Naive thymus-derived CD4-positive, alpha-beta T cell (primary cell): ENCODE measurements around the gene OR14A2. TPM values are rescaled to one million over a fixed set of nuclear protein-coding genes. Genes with fewer than 3 reads are reported as not detected.
A peak's percentile ranks its signal among the peaks of the same experiment; 100 is the strongest.
"Not testable (repeated sequence)": the region's sequence is repeated elsewhere in the genome, so short reads cannot be mapped to it uniquely, and the experiment has no call there.

ENCODE experiments used
- ATAC-seq: fragments of 150-1000 bp; cut with Tn5 transposase; 2 replicates; pipeline ENCODE4 v1.10.0; 2021; ENCODE audit warnings: mild to moderate bottlenecking, moderate library complexity
- CTCF ChIA-PET: fragments of 350-600 bp; sonication (Branson Sonifier 250); formaldehyde crosslinking; loops from one replicate; lab custom pipeline; 2021; ENCODE audit warnings: antibody characterized with exemption; lab: Charles Lee
- POLR2A ChIA-PET: fragments of 350-600 bp; sonication (Branson Sonifier 250); formaldehyde crosslinking; loops from one replicate; lab custom pipeline; 2021; ENCODE audit warnings: antibody characterized with exemption, inconsistent platforms; lab: Charles Lee
- DNase-seq, 9 donors: peaks; one replicate each; pipeline versions ENCODE4 v3.0.0 to v3.0.0-alpha.2; 2020 to 2022; ENCODE audit warnings: mixed read lengths in 1 of 9
- H3K27ac ChIP-seq: one replicate; pipeline ENCODE4 v1.7.0; 2013; ENCODE audit warnings: mild to moderate bottlenecking, low read depth, low read length, moderate library complexity
- H3K27me3 ChIP-seq, 2 donors: one replicate each; pipeline ENCODE4 v1.7.0; 2013; ENCODE audit warnings: low read length in 2 of 2, mild to moderate bottlenecking in 2 of 2, moderate library complexity in 2 of 2; ENCODE audit not compliant: control insufficient read depth in 2 of 2, insufficient read depth in 2 of 2
- H3K36me3 ChIP-seq, 3 experiments: 1 replicate in 2 of 3; 2 replicates in 1 of 3; pipeline ENCODE4 v1.7.0; 2013; ENCODE audit warnings: low read length in 3 of 3, mild to moderate bottlenecking in 3 of 3, moderate library complexity in 1 of 3; ENCODE audit not compliant: insufficient read depth in 3 of 3, control insufficient read depth in 2 of 3
- H3K4me1 ChIP-seq, 2 donors: one replicate each; pipeline ENCODE4 v1.7.0; 2013; ENCODE audit warnings: low read length in 2 of 2, mild to moderate bottlenecking in 2 of 2, moderate library complexity in 1 of 2; ENCODE audit not compliant: control insufficient read depth in 2 of 2, insufficient read depth in 2 of 2
- H3K4me3 ChIP-seq: 2 replicates; pipeline ENCODE4 v1.7.0; 2013; ENCODE audit warnings: mild to moderate bottlenecking, low read length
- H3K9me3 ChIP-seq, 3 experiments: 1 replicate in 2 of 3; 2 replicates in 1 of 3; pipeline ENCODE4 v1.7.0; 2013; ENCODE audit warnings: low read length in 3 of 3; ENCODE audit not compliant: control insufficient read depth in 2 of 3
- H3K27ac Mint-ChIP-seq, 9 donors: one replicate each; pipeline ENCODE4 v1.8.0; 2020 to 2022; ENCODE audit warnings: mixed read lengths in 9 of 9, mild to moderate bottlenecking in 8 of 9, moderate library complexity in 5 of 9, inconsistent platforms in 2 of 9
- H3K27me3 Mint-ChIP-seq, 5 donors: one replicate each; pipeline ENCODE4 v1.8.0; 2021 to 2022; ENCODE audit warnings: mixed read lengths in 5 of 5, mild to moderate bottlenecking in 1 of 5
- H3K36me3 Mint-ChIP-seq, 5 donors: one replicate each; pipeline ENCODE4 v1.8.0; 2020 to 2022; ENCODE audit warnings: mixed read lengths in 5 of 5, mild to moderate bottlenecking in 3 of 5, inconsistent platforms in 1 of 5
- H3K4me1 Mint-ChIP-seq, 7 donors: one replicate each; pipeline ENCODE4 v1.8.0; 2020 to 2022; ENCODE audit warnings: mixed read lengths in 7 of 7, mild to moderate bottlenecking in 3 of 7, inconsistent platforms in 1 of 7
- H3K4me3 Mint-ChIP-seq, 10 donors: one replicate each; pipeline ENCODE4 v1.8.0; 2020 to 2022; ENCODE audit warnings: mild to moderate bottlenecking in 10 of 10, mixed read lengths in 10 of 10, moderate library complexity in 6 of 10, inconsistent platforms in 2 of 10
- H3K9me3 Mint-ChIP-seq, 11 donors: one replicate each; pipeline ENCODE4 v1.8.0; 2020 to 2022; ENCODE audit warnings: mixed read lengths in 11 of 11, mild to moderate bottlenecking in 4 of 11, inconsistent platforms in 1 of 11, moderate library complexity in 1 of 11
- intact Hi-C, 2 donors: fragments of 100-400 bp; cut with micrococcal nuclease; formaldehyde crosslinking; loops; one replicate each; pipeline ENCODE4 v1.15.1; 2023
- polyA plus RNA-seq, 2 donors: library from polyadenylated mRNA; unstranded; fragments of 300-500 nt; fragmentation: Illumina TruSeq; gene quantifications; one replicate each; pipeline ENCODE4 v1.2.3, GENCODE V29; 2021
- total RNA-seq, 6 experiments: library from RNA in 5 of 6; stranded (reverse) in 5 of 6; gene quantifications; 1 replicate in 5 of 6; 2 replicates in 1 of 6; pipeline ENCODE4 v1.2.3 and lab custom pipeline; 2021 to 2026

The OR14A2 gene
- total and polyA plus RNA-seq, 7 experiments from 2014 or later = not detected

- CTCF ChIA-PET = no interaction called here
Observed at GRCh38 chr1:247713753-247714152, 34.2 kb downstream of the OR14A2 start.

GRCh38 chr1:247710681-247711080 is 37.3 kb downstream of the OR14A2 start:
- H3K27me3 Mint-ChIP-seq, H3K4me1 ChIP-seq, H3K27ac ChIP-seq, CTCF ChIA-PET, ATAC-seq, POLR2A ChIA-PET, H3K4me3 Mint-ChIP-seq, H3K36me3 Mint-ChIP-seq, H3K27me3 ChIP-seq, H3K27ac Mint-ChIP-seq, H3K9me3 Mint-ChIP-seq, intact Hi-C loops, H3K4me3 ChIP-seq, H3K36me3 ChIP-seq, H3K4me1 Mint-ChIP-seq, H3K9me3 ChIP-seq, DNase-seq: not testable (repeated sequence)

More at GRCh38 chr1:247713753-247714152, 34.2 kb downstream of the OR14A2 start:
- no peaks in the 10 kb centered on the region for H3K36me3 Mint-ChIP-seq
- Histone ChIP-seq H3K9me3 (no peaks in the 10 kb centered on the region), H3K36me3 (no peaks in the 10 kb centered on the region), H3K27ac (no peak overlapping the region), H3K4me3 (no peak overlapping the region), H3K27me3 (no peaks in the 10 kb centered on the region), H3K4me1 (no peaks in the 10 kb centered on the region)
- POLR2A ChIA-PET = no interaction called here
- H3K27ac Mint-ChIP-seq = no peak overlapping the region
- no peaks in the 10 kb centered on the region for H3K4me1 Mint-ChIP-seq
- H3K9me3 Mint-ChIP-seq = peaks cover 0 to 5% (median 0%) of the 10 kb centered on the region in 11 donors
- no peak for ATAC-seq
- intact Hi-C loops = no loop called here
- no peak for DNase-seq
- no peak overlapping the region for H3K4me3 Mint-ChIP-seq
- H3K27me3 Mint-ChIP-seq = peaks cover 0 to 7% (median 0%) of the 10 kb centered on the region in 5 donors

- POLR2A ChIA-PET = no interaction called here
Observed at GRCh38 chr1:247701338-247701737, 46.6 kb downstream of the OR14A2 start.

GRCh38 chr1:247681288-247681897 is 66.5 kb downstream of the OR14A2 start:
- intact Hi-C loops = loop anchor here (5.0 to 10.0 kb wide), 3 partner anchors 253 to 1126 kb away; no protein-coding TSS in a partner anchor
- Mint-ChIP-seq H3K27me3 (peaks cover 0 to 12% (median 7%) of the 10 kb centered on the region in 5 donors), H3K36me3 (no peaks in the 10 kb centered on the region), H3K9me3 (peaks cover 0 to 1% (median 0%) of the 10 kb centered on the region in 11 donors), H3K27ac (no peak overlapping the region), H3K4me3 (no peak overlapping the region), H3K4me1 (peaks cover 0 to 3% (median 0%) of the 10 kb centered on the region in 7 donors)
- ATAC-seq (no peak), DNase-seq (peak in 6 of 9 donors; percentile 1 to 13 (median 10))
- ChIA-PET CTCF (no interaction called here), POLR2A (no interaction called here)
- H3K36me3 ChIP-seq = no peaks in the 10 kb centered on the region
- no peaks in the 10 kb centered on the region for H3K4me1 ChIP-seq
- no peaks in the 10 kb centered on the region for H3K9me3 ChIP-seq
- H3K4me3 ChIP-seq = no peak overlapping the region
- H3K27ac ChIP-seq = no peak overlapping the region
- H3K27me3 ChIP-seq = no peaks in the 10 kb centered on the region

More at GRCh38 chr1:247701338-247701737, 46.6 kb downstream of the OR14A2 start:
- Histone ChIP-seq H3K9me3 (no peaks in the 10 kb centered on the region), H3K36me3 (no peaks in the 10 kb centered on the region), H3K27ac (no peak overlapping the region), H3K4me3 (no peak overlapping the region), H3K4me1 (no peaks in the 10 kb centered on the region), H3K27me3 (no peaks in the 10 kb centered on the region)
- H3K27ac Mint-ChIP-seq = no peak overlapping the region
- peaks cover 0 to 5% (median 0%) of the 10 kb centered on the region in 5 donors for H3K36me3 Mint-ChIP-seq
- no peak overlapping the region for H3K4me3 Mint-ChIP-seq
- CTCF ChIA-PET = no interaction called here
- peaks cover 0 to 17% (median 7%) of the 10 kb centered on the region in 5 donors for H3K27me3 Mint-ChIP-seq
- no peaks in the 10 kb centered on the region for H3K4me1 Mint-ChIP-seq
- ATAC-seq = no peak
- no peak for DNase-seq
- peaks cover 0 to 8% (median 0%) of the 10 kb centered on the region in 11 donors for H3K9me3 Mint-ChIP-seq
- intact Hi-C loops = no loop called here

- no peak overlapping the region for H3K27ac Mint-ChIP-seq
- Histone ChIP-seq H3K27me3 (no peaks in the 10 kb centered on the region), H3K4me1 (no peaks in the 10 kb centered on the region), H3K27ac (no peak overlapping the region), H3K9me3 (no peaks in the 10 kb centered on the region), H3K4me3 (no peak overlapping the region), H3K36me3 (no peaks in the 10 kb centered on the region)
- intact Hi-C loops = loop anchor here (5.0 to 10.0 kb wide), 3 partner anchors 255 to 1127 kb away; no protein-coding TSS in a partner anchor
- peaks cover 0 to 5% (median 0%) of the 10 kb centered on the region in 5 donors for H3K27me3 Mint-ChIP-seq
- no peak for DNase-seq
- ATAC-seq = no peak
- H3K4me3 Mint-ChIP-seq = no peak overlapping the region
- no peaks in the 10 kb centered on the region for H3K9me3 Mint-ChIP-seq
- peaks cover 0 to 3% (median 0%) of the 10 kb centered on the region in 7 donors for H3K4me1 Mint-ChIP-seq
- H3K36me3 Mint-ChIP-seq = no peaks in the 10 kb centered on the region
- ChIA-PET CTCF (interaction anchor here (1.0 kb wide), 1 partner anchor 14 kb away, joined by 3 read pairs; no protein-coding TSS in a partner anchor), POLR2A (no interaction called here)
Observed at GRCh38 chr1:247680171-247680570, 67.8 kb downstream of the OR14A2 start.

GRCh38 chr1:247679639-247680038 is 68.3 kb downstream of the OR14A2 start, which contains the start of gene OR13G1:
Gene OR13G1 (minus strand): TSS chr1:247679739. CDS start chr1:247673041, 6,698 bp downstream.
- POLR2A ChIA-PET = no interaction called here
- Mint-ChIP-seq H3K36me3 (no peaks in the 10 kb centered on the region), H3K9me3 (no peaks in the 10 kb centered on the region), H3K27ac (no peak within 1 kb of the TSS), H3K4me3 (no peak within 1 kb of the TSS), H3K4me1 (peaks cover 0 to 3% (median 0%) of the 10 kb centered on the region in 7 donors), H3K27me3 (peaks cover 0 to 5% (median 0%) of the 10 kb centered on the region in 5 donors)
- no peaks in the 10 kb centered on the region for H3K4me1 ChIP-seq
- H3K27me3 ChIP-seq = no peaks in the 10 kb centered on the region
- DNase-seq (no peak), ATAC-seq (no peak)
- H3K36me3 ChIP-seq = no peaks in the 10 kb centered on the region
- H3K9me3 ChIP-seq = no peaks in the 10 kb centered on the region
- H3K27ac ChIP-seq = no peak within 1 kb of the TSS
- H3K4me3 ChIP-seq = no peak within 1 kb of the TSS
- intact Hi-C loops = loop anchor here (5.0 to 10.0 kb wide), 3 partner anchors 255 to 1128 kb away; no protein-coding TSS in a partner anchor
- CTCF ChIA-PET = interaction anchor here (0.8 to 1.0 kb wide), 2 partner anchors 14 to 1127 kb away, joined by 3 read pairs; no protein-coding TSS in a partner anchor
